ENCODE measurements around the gene MAG.

DNA sequence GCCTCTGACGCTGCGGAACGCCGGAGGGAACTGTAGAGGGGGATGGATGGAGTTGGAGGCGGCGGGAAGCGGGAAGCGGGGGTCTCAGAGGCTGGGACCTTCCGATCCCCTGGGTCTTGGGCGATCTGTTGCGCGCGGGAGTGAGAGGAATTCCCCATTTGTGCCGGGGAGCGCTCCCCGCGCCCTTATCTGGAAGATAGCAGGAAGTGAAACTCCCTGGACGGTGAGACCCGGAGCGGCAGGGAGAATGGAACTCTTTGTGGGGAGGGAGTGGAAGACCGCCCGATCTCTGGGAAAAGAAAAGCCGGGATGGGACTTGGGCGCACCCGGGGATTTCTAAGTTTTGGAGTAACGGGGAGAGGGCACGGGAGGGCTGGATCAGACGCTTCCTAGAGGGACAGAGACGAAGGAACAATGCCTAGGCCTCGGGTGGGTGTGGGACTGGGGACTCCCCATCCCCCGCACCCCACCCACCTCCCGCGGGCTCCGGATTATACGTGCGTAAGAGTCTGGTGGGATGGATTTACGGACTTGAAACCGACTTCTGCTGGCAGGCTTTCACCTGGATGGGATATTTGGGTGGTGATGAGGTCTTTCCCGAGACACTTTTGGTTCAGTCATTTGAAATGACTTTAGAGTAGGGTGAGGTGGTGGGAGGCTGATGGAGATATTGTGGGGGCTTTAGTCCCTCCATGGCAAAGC, 42.7 kb upstream of the MAG start:
- TF ChIP-seq ZNF274 (IDR thresholded peaks at IDR 0.05; ENCODE audit: low read depth, low read length) (no peak), YY1 (IDR thresholded peaks at IDR 0.05; ENCODE audit: insufficient read depth, insufficient read length) (no peak), SUZ12 (IDR thresholded peaks at IDR 0.05; ENCODE audit: extremely low read depth, insufficient read depth, insufficient read length) (no peak)

Measured in NT2/D1 (cell line).